OCI-LY3 (cell line): ENCODE results near the gene SHISA8.

Source experiments
- CTCF ChIP-seq: fragments of 200-600, 300-600 bp; sonication (generic); IDR thresholded peaks from 2 replicates; pipeline ENCODE4 v1.5.1; 2014; ENCODE audit warnings: antibody characterized with exemption, low read length, low read depth
- EZH2phosphoT487 ChIP-seq: fragments of 200-600 bp; shearing (Covaris generic); IDR thresholded peaks from 2 replicates; pipeline ENCODE4 v1.6.1; 2018; ENCODE audit warnings: antibody characterized with exemption, mixed run types, low read depth

GRCh38 chr22:41929418-41929810 is 14.5 kb upstream of the SHISA8 start:
- TF ChIP-seq CTCF (no peak), EZH2phosphoT487 (no peak)
